ENCODE results near the gene PARL.

Gene PARL

GRCh38 chr3:183907176-183907575, 22.5 kb upstream of the PARL start:
- no peak for DNase-seq (ENCODE audit: low read depth, low spot score)
- H3K4me3 ChIP-seq (ENCODE audit: low read depth, low read length) = no peak overlapping the region
- in situ Hi-C loops (cut with HindIII; ENCODE audit: low sequenced_read_pairs) = no loop called here
- TF ChIP-seq CTCF (IDR thresholded peaks at IDR 0.05; ENCODE audit: low read depth, low read length) = no peak

- H3K4me3 ChIP-seq (ENCODE audit: low read depth, low read length) = no peak overlapping the region
- TF ChIP-seq CTCF (IDR thresholded peaks at IDR 0.05; ENCODE audit: low read depth, low read length) = no peak
- no peak for DNase-seq (ENCODE audit: low read depth, low spot score)
- in situ Hi-C loops (cut with HindIII; ENCODE audit: low sequenced_read_pairs) = no loop called here
Observed at GRCh38 chr3:183906234-183906921, 21.7 kb upstream of the PARL start.

- in situ Hi-C loops (cut with HindIII; ENCODE audit: low sequenced_read_pairs) = no loop called here
Observed at GRCh38 chr3:183904833-183905780, 20.4 kb upstream of the PARL start.

GRCh38 chr3:183898028-183898431, 13.3 kb upstream of the PARL start:
- TF ChIP-seq CTCF (IDR thresholded peaks at IDR 0.05; ENCODE audit: low read depth, low read length) = no peak
- DNase-seq (ENCODE audit: low read depth, low spot score) = no peak
- in situ Hi-C loops (cut with HindIII; ENCODE audit: low sequenced_read_pairs) = no loop called here
- no peak overlapping the region for H3K4me3 ChIP-seq (ENCODE audit: low read depth, low read length)

More at GRCh38 chr3:183904833-183905780, 20.4 kb upstream of the PARL start:
- TF ChIP-seq CTCF (IDR thresholded peaks at IDR 0.05; ENCODE audit: low read depth, low read length) = no peak
- DNase-seq (ENCODE audit: low read depth, low spot score) = no peak
- no peak overlapping the region for H3K4me3 ChIP-seq (ENCODE audit: low read depth, low read length)

- no peak overlapping the region for H3K4me3 ChIP-seq (ENCODE audit: low read depth, low read length)
- in situ Hi-C loops (cut with HindIII; ENCODE audit: low sequenced_read_pairs) = no loop called here
Observed at GRCh38 chr3:183897606-183898005, 12.9 kb upstream of the PARL start.

More at GRCh38 chr3:183897606-183898005, 12.9 kb upstream of the PARL start:
- no peak for TF ChIP-seq CTCF (IDR thresholded peaks at IDR 0.05; ENCODE audit: low read depth, low read length)
- no peak for DNase-seq (ENCODE audit: low read depth, low spot score)
